GM12878 (cell line): ENCODE data around the gene LRP1B. TPM values are rescaled to one million over a fixed set of nuclear protein-coding genes. Genes with fewer than 3 reads are reported as not detected.

ENCODE experiments used
- ATAC-seq: fragments of 200-7000 bp; cut with Tn5 transposase; 3 replicates; pipeline ENCODE4 v1.9.1; 2020; ENCODE audit warnings: mild to moderate bottlenecking, moderate library complexity
- BruUV-seq: library from RNA; stranded (reverse); fragments of 400-500 nt; replicated peaks from 2 replicates; lab custom pipeline; 2021; lab: Mats Ljungman, UMichigan
- CTCF ChIA-PET: fragments of 300-600 bp; sonication (Branson Sonifier 250); formaldehyde crosslinking; extraction: SDS; loops from one replicate; lab custom pipeline; 2021; ENCODE audit warnings: inconsistent platforms; lab: Yijun Ruan, JAX
- POLR2A ChIA-PET: fragments of 350-600 bp; formaldehyde crosslinking; extraction: SDS; loops from one replicate; lab custom pipeline; 2021; ENCODE audit warnings: inconsistent platforms; lab: Charles Lee
- RAD21 ChIA-PET: fragments of 300-600 bp; sonication (Branson Sonifier 250); formaldehyde crosslinking; loops from one replicate; lab custom pipeline; 2023; ENCODE audit warnings: antibody characterized with exemption; ENCODE audit not compliant: unreplicated experiment; lab: Charles Lee
- SMC1A ChIA-PET: fragments of 300-600 bp; sonication (Branson Sonifier 250); formaldehyde crosslinking; loops from one replicate; lab custom pipeline; 2023; ENCODE audit not compliant: unreplicated experiment, uncharacterized antibody; lab: Charles Lee
- DNase-seq: peaks from one replicate; pipeline ENCODE4 v3.0.0-alpha.2; 2011; ENCODE audit warnings: low read depth, low spot score
- FAIRE-seq: peaks from 3 replicates; lab custom pipeline; 2011; peaks lifted over from hg19 to GRCh38; lab: Jason Lieb, UNC
- H2AFZ ChIP-seq: 2 replicates; pipeline ENCODE4 v1.6.0; 2011; ENCODE audit warnings: low read depth, low read length, control low read depth; ENCODE audit not compliant: control insufficient read depth
- H3K27ac ChIP-seq: 2 replicates; pipeline ENCODE4 v1.5.1; 2011; ENCODE audit warnings: control low read depth; ENCODE audit not compliant: control insufficient read depth, insufficient read depth
- H3K27me3 ChIP-seq, 2 experiments: replicated peaks in 1 of 2; 2 replicates each; pipeline versions ENCODE4 v1.6.0 to v1.6.1; 2011; ENCODE audit warnings: low read length in 1 of 2; ENCODE audit not compliant: control insufficient read depth in 2 of 2, insufficient read depth in 2 of 2
- H3K36me3 ChIP-seq, 2 experiments: 2 replicates each; pipeline ENCODE4 v1.5.1; 2011; ENCODE audit warnings: low read length in 1 of 2; ENCODE audit not compliant: control insufficient read depth in 2 of 2, insufficient read depth in 2 of 2
- H3K4me1 ChIP-seq: 2 replicates; pipeline ENCODE4 v1.6.1; 2011; ENCODE audit warnings: mild to moderate bottlenecking, low read length, moderate library complexity, mixed read lengths; ENCODE audit not compliant: control insufficient read depth, insufficient read depth
- H3K4me2 ChIP-seq: 2 replicates; pipeline ENCODE4 v1.6.0; 2011; ENCODE audit warnings: control low read depth; ENCODE audit not compliant: control insufficient read depth, insufficient read depth
- H3K4me3 ChIP-seq: fragments of 200-600 bp; sonication (generic); 2 replicates; pipeline ENCODE4 v1.5.1; 2016
- H3K79me2 ChIP-seq: 2 replicates; pipeline ENCODE4 v1.6.0; 2011; ENCODE audit warnings: low read length; ENCODE audit not compliant: control insufficient read depth, insufficient read depth
- H3K9ac ChIP-seq: 2 replicates; pipeline ENCODE4 v1.8.0; 2011; ENCODE audit warnings: low read length, control low read depth, mixed read lengths; ENCODE audit not compliant: control insufficient read depth, insufficient read depth
- H3K9me3 ChIP-seq: replicated peaks from 3 replicates; pipeline ENCODE4 v1.5.1; 2011; ENCODE audit warnings: mild to moderate bottlenecking, low read length; ENCODE audit not compliant: control insufficient read depth, insufficient read depth
- H4K20me1 ChIP-seq: 2 replicates; pipeline ENCODE4 v1.6.0; 2011; ENCODE audit not compliant: control insufficient read depth, insufficient read depth
- CHD1 ChIP-seq: IDR thresholded peaks from 2 replicates; pipeline ENCODE4 v1.6.1; 2012; ENCODE audit warnings: low read depth, low read length, improper control_type of control experiment
- CHD4 ChIP-seq: fragments of 200-600 bp; sonication (generic); IDR thresholded peaks from 2 replicates; pipeline ENCODE4 v1.6.1; 2016; ENCODE audit warnings: mild to moderate bottlenecking
- IKZF2 ChIP-seq, 2 experiments: fragments of 450-650 bp; IDR thresholded peaks; 2 replicates each; pipeline ENCODE4 v1.6.1; 2017; ENCODE audit warnings: mild to moderate bottlenecking in 2 of 2, moderate library complexity in 2 of 2
- MYC ChIP-seq: IDR thresholded peaks from 2 replicates; pipeline ENCODE4 v1.6.1; 2011; ENCODE audit warnings: mild to moderate bottlenecking, low read length, moderate library complexity, inconsistent platforms; ENCODE audit not compliant: insufficient read depth, insufficient replicate concordance, insufficient read length, severe bottlenecking
- NFXL1 ChIP-seq: fragments of 450-650 bp; IDR thresholded peaks from 2 replicates; pipeline ENCODE4 v1.6.1; 2017; ENCODE audit warnings: antibody characterized with exemption, mild to moderate bottlenecking, borderline replicate concordance
- RFX5 ChIP-seq: IDR thresholded peaks from 2 replicates; pipeline ENCODE4 v1.6.1; 2011; ENCODE audit warnings: low read depth, low read length, improper control_type of control experiment
- SREBF1 ChIP-seq: IDR thresholded peaks from 2 replicates; pipeline ENCODE4 v1.6.1; 2012; ENCODE audit warnings: mild to moderate bottlenecking, low read length
- TCF3 ChIP-seq: IDR thresholded peaks from 2 replicates; pipeline ENCODE4 v1.6.1; 2012; ENCODE audit warnings: low read depth, mild to moderate bottlenecking, low read length, borderline replicate concordance; ENCODE audit not compliant: insufficient read depth
- WRNIP1 ChIP-seq: IDR thresholded peaks from 2 replicates; pipeline ENCODE4 v1.6.1; 2011; ENCODE audit warnings: low read depth, low read length, improper control_type of control experiment, borderline replicate concordance
- YY1 ChIP-seq: IDR thresholded peaks from 2 replicates; pipeline ENCODE4 v1.6.1; 2011; ENCODE audit warnings: low read depth, mild to moderate bottlenecking, low read length
- ZBTB40 ChIP-seq: fragments of 450-650 bp; IDR thresholded peaks from 2 replicates; pipeline ENCODE4 v1.6.1; 2016; ENCODE audit warnings: mild to moderate bottlenecking, moderate library complexity, borderline replicate concordance
- WGBS: methylation state at CpG from one replicate; pipeline ENCODE4 v1.1.6; 2016; ENCODE audit warnings: low lambda C conversion rate; ENCODE audit not compliant: insufficient replicate concordance, insufficient coverage; ENCODE audit errors: missing lambda C conversion rate; 5-methylcytosine and 5-hydroxymethylcytosine counted together
- in situ Hi-C: fragments of 300-500 bp; cut with MboI; formaldehyde crosslinking; loops from 9 replicates; pipeline ENCODE4 v1.14.3; 2018; ENCODE audit warnings: mixed read lengths
- intact Hi-C: fragments of 100-400 bp; cut with micrococcal nuclease; formaldehyde crosslinking; loops from one replicate; pipeline ENCODE4 v1.14.2; 2022; ENCODE audit not compliant: unreplicated experiment
- polyA plus RNA-seq, 11 experiments: library from polyadenylated mRNA; depleted of rRNA in 4 of 11; unstranded in 6 of 11; stranded (reverse) in 5 of 11; fragments of >200 nt; fragmentation: Nextera tagmentation in 4 of 11; fragmentation: Illumina TruSeq in 1 of 11; extraction: Ambion mirVana in 4 of 11; extraction: Trizol in 1 of 11; gene quantifications; 1 replicate in 1 of 11; 2 replicates in 10 of 11; pipeline versions ENCODE4 v1.2.1 to v1.2.3, GENCODE V29; 2011 to 2016; ENCODE audit warnings: inconsistent platforms in 2 of 11, missing spikeins in 2 of 11, low read depth in 1 of 11
- total RNA-seq, 4 experiments: library from RNA; depleted of rRNA in 3 of 4; stranded (reverse); fragments of >200 nt in 3 of 4; fragmentation: Illumina TruSeq in 1 of 4; extraction: Trizol in 1 of 4; gene quantifications; 2 replicates each; pipeline versions ENCODE4 v1.2.1 to v1.2.3, GENCODE V29; 2013 to 2021
- TF ChIP-seq, protein P1 (sequence below): fragments of 150-350 bp; IDR thresholded peaks from 2 replicates; pipeline ENCODE4 v1.6.1; 2016; ENCODE audit warnings: low read depth, low read length
- TF ChIP-seq, protein P2 (sequence below): IDR thresholded peaks from 2 replicates; pipeline ENCODE4 v1.6.1; 2011; ENCODE audit warnings: borderline replicate concordance, low read depth, mild to moderate bottlenecking, moderate library complexity, mixed read lengths, low read length; ENCODE audit not compliant: insufficient read depth; ENCODE audit errors: extremely low read length

The LRP1B gene
- total and polyA plus RNA-seq, 10 of the 15 experiments (the other 5 are each of a cell fraction or from before 2014, with no cell fraction given), result under 0.01 to 0.06 (median 0.03) TPM; not detected in 5

GRCh38 chr2:140555701-140556100, 1575.1 kb downstream of the LRP1B start:
- 82% methylated on average over 2 of the region's 2 CpGs for WGBS
- TF ChIP-seq TCF3, result no peak
- no peak for TF ChIP-seq YY1
- no peak for TF ChIP-seq IKZF2 (IDR thresholded peaks at IDR 0.05)
- no peak for TF ChIP-seq SREBF1
- TF ChIP-seq, protein P1, sequence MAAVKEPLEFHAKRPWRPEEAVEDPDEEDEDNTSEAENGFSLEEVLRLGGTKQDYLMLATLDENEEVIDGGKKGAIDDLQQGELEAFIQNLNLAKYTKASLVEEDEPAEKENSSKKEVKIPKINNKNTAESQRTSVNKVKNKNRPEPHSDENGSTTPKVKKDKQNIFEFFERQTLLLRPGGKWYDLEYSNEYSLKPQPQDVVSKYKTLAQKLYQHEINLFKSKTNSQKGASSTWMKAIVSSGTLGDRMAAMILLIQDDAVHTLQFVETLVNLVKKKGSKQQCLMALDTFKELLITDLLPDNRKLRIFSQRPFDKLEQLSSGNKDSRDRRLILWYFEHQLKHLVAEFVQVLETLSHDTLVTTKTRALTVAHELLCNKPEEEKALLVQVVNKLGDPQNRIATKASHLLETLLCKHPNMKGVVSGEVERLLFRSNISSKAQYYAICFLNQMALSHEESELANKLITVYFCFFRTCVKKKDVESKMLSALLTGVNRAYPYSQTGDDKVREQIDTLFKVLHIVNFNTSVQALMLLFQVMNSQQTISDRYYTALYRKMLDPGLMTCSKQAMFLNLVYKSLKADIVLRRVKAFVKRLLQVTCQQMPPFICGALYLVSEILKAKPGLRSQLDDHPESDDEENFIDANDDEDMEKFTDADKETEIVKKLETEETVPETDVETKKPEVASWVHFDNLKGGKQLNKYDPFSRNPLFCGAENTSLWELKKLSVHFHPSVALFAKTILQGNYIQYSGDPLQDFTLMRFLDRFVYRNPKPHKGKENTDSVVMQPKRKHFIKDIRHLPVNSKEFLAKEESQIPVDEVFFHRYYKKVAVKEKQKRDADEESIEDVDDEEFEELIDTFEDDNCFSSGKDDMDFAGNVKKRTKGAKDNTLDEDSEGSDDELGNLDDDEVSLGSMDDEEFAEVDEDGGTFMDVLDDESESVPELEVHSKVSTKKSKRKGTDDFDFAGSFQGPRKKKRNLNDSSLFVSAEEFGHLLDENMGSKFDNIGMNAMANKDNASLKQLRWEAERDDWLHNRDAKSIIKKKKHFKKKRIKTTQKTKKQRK, result no peak
- no peak for TF ChIP-seq CHD1
- TF ChIP-seq NFXL1, result no peak
- no peak for TF ChIP-seq WRNIP1
- no peak for TF ChIP-seq ZBTB40
- no peak for TF ChIP-seq RFX5
- TF ChIP-seq, protein P2, sequence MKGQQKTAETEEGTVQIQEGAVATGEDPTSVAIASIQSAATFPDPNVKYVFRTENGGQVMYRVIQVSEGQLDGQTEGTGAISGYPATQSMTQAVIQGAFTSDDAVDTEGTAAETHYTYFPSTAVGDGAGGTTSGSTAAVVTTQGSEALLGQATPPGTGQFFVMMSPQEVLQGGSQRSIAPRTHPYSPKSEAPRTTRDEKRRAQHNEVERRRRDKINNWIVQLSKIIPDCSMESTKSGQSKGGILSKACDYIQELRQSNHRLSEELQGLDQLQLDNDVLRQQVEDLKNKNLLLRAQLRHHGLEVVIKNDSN, result no peak
- no peak for TF ChIP-seq MYC
- TF ChIP-seq CHD4, result no peak

More at GRCh38 chr2:140555701-140556100, 1575.1 kb downstream of the LRP1B start:
- no peaks in the 10 kb centered on the region for H3K27me3 ChIP-seq
- in situ Hi-C loops (no loop called here), intact Hi-C loops (no loop called here)
- H4K20me1 ChIP-seq, result no peaks in the 10 kb centered on the region
- no TSS peak for BruUV-seq
- H3K9ac ChIP-seq, result no peak overlapping the region
- H3K4me2 ChIP-seq, result no peak overlapping the region
- H3K4me3 ChIP-seq, result no peak overlapping the region
- no peaks in the 10 kb centered on the region for H3K79me2 ChIP-seq
- no peak overlapping the region for H2AFZ ChIP-seq
- no peak for DNase-seq
- H3K27ac ChIP-seq, result no peak overlapping the region
- RAD21 ChIA-PET, result no interaction called here
- POLR2A ChIA-PET, result no interaction called here
- H3K4me1 ChIP-seq, result no peaks in the 10 kb centered on the region
- ATAC-seq, result no peak
- FAIRE-seq, result no peak
- no peaks in the 10 kb centered on the region for H3K36me3 ChIP-seq
- SMC1A ChIA-PET, result no interaction called here
- H3K9me3 ChIP-seq, result no peaks in the 10 kb centered on the region
- CTCF ChIA-PET, result no interaction called here
